ENCODE results near the gene DOCK10.

DNA sequence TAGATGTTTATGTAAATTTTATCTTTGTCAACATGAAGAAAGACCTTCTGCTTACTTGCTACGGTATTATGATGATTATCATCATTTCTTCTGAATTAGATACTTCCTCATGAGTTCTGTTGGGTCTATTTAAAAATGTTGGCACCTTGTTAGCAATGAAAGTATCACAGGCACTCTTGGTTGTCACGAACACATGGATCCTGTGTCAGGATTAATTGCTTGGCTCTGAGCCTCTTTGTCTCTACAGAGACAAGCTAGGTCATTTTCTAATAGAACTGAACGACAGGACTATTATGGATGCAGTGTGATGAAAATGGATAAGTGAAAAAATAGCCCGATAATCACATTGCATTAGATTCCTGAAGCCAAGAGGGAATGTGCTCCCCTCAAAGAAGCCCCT is 110.3 kb downstream of the DOCK10 start:
- TF ChIP-seq, protein P1, sequence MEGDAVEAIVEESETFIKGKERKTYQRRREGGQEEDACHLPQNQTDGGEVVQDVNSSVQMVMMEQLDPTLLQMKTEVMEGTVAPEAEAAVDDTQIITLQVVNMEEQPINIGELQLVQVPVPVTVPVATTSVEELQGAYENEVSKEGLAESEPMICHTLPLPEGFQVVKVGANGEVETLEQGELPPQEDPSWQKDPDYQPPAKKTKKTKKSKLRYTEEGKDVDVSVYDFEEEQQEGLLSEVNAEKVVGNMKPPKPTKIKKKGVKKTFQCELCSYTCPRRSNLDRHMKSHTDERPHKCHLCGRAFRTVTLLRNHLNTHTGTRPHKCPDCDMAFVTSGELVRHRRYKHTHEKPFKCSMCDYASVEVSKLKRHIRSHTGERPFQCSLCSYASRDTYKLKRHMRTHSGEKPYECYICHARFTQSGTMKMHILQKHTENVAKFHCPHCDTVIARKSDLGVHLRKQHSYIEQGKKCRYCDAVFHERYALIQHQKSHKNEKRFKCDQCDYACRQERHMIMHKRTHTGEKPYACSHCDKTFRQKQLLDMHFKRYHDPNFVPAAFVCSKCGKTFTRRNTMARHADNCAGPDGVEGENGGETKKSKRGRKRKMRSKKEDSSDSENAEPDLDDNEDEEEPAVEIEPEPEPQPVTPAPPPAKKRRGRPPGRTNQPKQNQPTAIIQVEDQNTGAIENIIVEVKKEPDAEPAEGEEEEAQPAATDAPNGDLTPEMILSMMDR (IDR thresholded peaks at IDR 0.05), result no peak
- no peak for TF ChIP-seq EZH2 (IDR thresholded peaks at IDR 0.05; ENCODE audit: borderline replicate concordance, insufficient read depth, low read depth, low read length, poor library complexity, severe bottlenecking)
